Subcutaneous abdominal adipose tissue (tissue), 5 donors: ENCODE measurements around the gene CUEDC2.
"Not testable (repeated sequence)": the region's sequence is repeated elsewhere in the genome, so short reads cannot be mapped to it uniquely, and the experiment has no call there.

Experiments
- H3K27ac ChIP-seq: one replicate; pipeline ENCODE4 v1.7.0; 2013; ENCODE audit warnings: low read depth, mild to moderate bottlenecking, inconsistent platforms, low read length, moderate library complexity
- H3K27me3 ChIP-seq, 5 donors: one replicate each; pipeline ENCODE4 v1.7.0; 2013; ENCODE audit warnings: low read length in 5 of 5, inconsistent platforms in 1 of 5; ENCODE audit not compliant: control insufficient read depth in 5 of 5, insufficient read depth in 4 of 5
- H3K36me3 ChIP-seq, 5 donors: one replicate each; pipeline ENCODE4 v1.7.0; 2013; ENCODE audit warnings: low read length in 5 of 5; ENCODE audit not compliant: control insufficient read depth in 5 of 5, insufficient read depth in 5 of 5
- H3K4me1 ChIP-seq, 5 donors: one replicate each; pipeline ENCODE4 v1.7.0; 2013; ENCODE audit warnings: low read length in 5 of 5, mild to moderate bottlenecking in 3 of 5, moderate library complexity in 1 of 5; ENCODE audit not compliant: control insufficient read depth in 5 of 5, insufficient read depth in 5 of 5
- H3K4me3 ChIP-seq, 5 donors: one replicate each; pipeline ENCODE4 v1.7.0; 2013; ENCODE audit warnings: low read length in 5 of 5, low read depth in 1 of 5
- H3K9ac ChIP-seq, 5 donors: one replicate each; pipeline ENCODE4 v1.7.0; 2013; ENCODE audit warnings: low read length in 5 of 5, mild to moderate bottlenecking in 4 of 5, moderate library complexity in 3 of 5
- H3K9me3 ChIP-seq, 5 donors: one replicate each; pipeline ENCODE4 v1.7.0; 2013; ENCODE audit warnings: low read length in 5 of 5; ENCODE audit not compliant: control insufficient read depth in 5 of 5
- donor health status: healthy.
- donor health status: healthy.
- donor health status: healthy.
- donor health status: healthy.
- donor health status: healthy.

CUEDC2 gene

DNA sequence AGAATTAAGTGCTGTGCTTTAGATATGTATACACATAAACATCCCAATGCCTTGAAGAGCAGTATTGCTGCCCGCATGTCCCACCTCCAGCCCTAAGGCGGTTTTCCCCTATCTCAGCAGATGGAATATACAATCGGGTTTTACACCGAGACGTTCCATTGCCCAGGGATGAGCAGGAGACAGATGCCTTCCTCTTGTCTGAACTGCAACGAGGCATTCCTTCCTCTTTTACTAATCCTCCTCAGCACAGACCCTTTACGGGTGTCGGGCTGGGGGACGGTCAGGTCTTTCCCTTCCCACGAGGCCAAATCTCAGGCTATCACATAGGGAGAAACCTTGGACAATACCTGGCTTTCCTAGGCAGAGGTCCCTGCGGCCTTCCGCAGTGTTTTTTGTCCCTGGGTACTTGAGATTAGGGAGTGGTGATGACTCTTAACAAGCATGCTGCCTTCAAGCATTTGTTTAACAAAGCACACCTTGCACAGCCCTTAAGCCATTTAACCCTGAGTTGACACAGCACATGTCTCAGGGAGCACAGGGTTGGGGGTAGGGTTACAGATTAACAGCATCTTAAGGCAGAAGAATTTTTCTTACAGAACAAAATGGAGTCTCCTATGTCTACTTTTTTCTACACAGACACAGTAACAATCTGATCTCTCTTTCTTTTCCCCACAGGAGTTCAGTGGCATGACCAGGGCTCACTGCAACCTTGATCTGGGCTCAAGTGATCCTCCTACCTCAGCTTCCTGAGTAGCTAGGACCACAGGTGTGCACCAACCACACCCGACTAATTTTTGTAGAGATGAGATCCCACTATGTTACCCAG, 22.5 kb upstream of the CUEDC2 start:
- H3K27ac ChIP-seq, H3K27me3 ChIP-seq: not testable (repeated sequence)

GRCh38 chr10:102453502-102453901, 21.1 kb upstream of the CUEDC2 start:
- Histone ChIP-seq H3K9ac (no peak overlapping the region), H3K36me3 (no peaks in the 10 kb centered on the region), H3K4me1 (peaks cover 7 to 37% (median 23%) of the 10 kb centered on the region in 5 donors), H3K9me3 (no peaks in the 10 kb centered on the region), H3K27me3 (no peaks in the 10 kb centered on the region), H3K27ac (no peak overlapping the region), H3K4me3 (no peak overlapping the region)

More for the DNA sequence above, 22.5 kb upstream of the CUEDC2 start:
- not testable (repeated sequence) for H3K36me3 ChIP-seq, H3K4me3 ChIP-seq, H3K9me3 ChIP-seq, H3K9ac ChIP-seq
- H3K4me1 ChIP-seq: peaks cover 7 to 32% (median 16%) of the 10 kb centered on the region in 5 donors

DNA sequence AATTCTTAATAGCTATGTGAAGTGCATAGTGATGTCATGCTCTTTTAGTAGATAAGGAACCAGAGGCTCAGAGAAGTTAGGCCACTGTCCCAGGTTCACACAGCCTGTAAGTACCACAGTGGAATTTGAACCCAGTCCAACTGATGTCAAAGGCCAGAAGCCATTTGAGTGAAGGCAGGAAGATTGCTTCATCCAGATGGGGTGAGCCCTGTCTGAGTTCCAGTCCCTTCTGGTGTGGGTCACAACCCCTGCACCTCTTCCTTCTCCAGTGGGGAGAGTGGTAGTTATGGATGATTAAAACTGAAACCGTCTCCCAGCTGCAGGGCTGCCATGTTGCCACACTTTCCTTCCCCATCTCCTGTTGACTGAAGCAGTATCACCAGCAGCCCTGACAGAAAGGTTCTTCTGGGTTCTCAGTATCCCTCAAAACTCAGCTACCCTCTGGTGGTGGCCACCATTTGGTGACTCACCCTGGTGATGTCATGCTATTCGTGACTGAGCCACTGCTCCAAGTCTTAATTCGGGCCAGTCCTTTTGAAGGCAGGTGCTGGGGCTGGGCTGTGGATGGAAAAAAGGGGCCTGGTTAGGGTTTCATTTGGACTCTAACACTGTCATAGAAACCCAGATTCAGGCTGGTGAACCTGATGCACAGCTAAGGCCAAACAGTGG, 20.4 kb upstream of the CUEDC2 start:
- no peaks in the 10 kb centered on the region for H3K27me3 ChIP-seq
- peaks cover 7 to 37% (median 23%) of the 10 kb centered on the region in 5 donors for H3K4me1 ChIP-seq
- no peaks in the 10 kb centered on the region for H3K9me3 ChIP-seq
- H3K4me3 ChIP-seq: no peak overlapping the region
- no peak overlapping the region for H3K27ac ChIP-seq
- H3K9ac ChIP-seq: no peak overlapping the region
- H3K36me3 ChIP-seq: no peaks in the 10 kb centered on the region

DNA sequence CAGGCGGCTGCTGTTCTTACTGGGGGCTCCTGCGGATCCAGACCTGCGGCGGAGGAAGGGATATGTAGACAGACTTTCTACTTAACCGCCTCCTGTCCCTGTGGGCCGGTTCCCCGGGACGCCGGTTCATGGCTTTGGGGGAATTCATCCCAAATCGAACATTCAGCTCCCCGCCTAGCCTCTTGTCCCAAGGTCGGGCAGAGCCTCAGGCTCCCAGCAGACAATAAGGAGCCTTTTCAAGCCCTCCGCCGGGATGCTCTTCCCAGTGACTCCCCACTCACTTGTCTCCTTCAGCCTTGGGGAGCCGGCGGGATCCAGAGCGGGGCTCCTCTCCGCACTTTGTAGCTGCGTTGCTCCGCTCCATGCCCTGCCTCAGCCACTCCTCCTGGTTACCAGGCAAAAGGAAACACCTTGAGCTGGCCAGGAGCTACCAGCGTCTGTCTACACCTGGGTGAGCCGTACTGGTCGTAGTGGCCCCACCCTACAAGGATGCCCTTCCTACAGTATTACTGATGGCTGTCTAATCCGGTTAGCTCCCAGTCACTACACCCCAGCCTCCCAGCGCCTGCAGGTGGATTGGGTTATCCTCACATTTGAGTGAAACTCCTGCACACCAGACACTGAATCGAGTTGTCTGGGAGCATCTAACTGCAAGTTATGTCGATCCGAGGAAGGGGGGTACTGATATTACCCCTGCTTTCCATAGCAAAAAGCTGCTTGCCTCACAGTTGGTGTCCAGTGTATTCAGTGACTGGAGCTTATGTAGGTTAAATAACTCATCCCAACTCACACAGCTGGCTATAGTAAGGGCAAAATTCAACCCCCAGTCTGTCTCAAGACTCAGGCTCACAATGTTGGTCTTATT, 19.0 kb upstream of the CUEDC2 start, which contains the start of gene C10orf95:
Gene C10orf95, minus strand, starts transcription at position 439 of the 865 bp plus-strand sequence. CDS start 450 bp downstream, outside the sequence.
- peaks cover 7 to 37% (median 23%) of the 10 kb centered on the region in 5 donors for H3K4me1 ChIP-seq
- peak within 1 kb of the TSS in 4 of 5 donors; percentile 34 to 73 (median 70) for H3K9ac ChIP-seq
- H3K36me3 ChIP-seq: no peaks in the 10 kb centered on the region
- peak within 1 kb of the TSS; percentile 65 to 88 (median 76) for H3K4me3 ChIP-seq
- H3K27me3 ChIP-seq: no peaks in the 10 kb centered on the region
- no peak within 1 kb of the TSS for H3K27ac ChIP-seq
- no peaks in the 10 kb centered on the region for H3K9me3 ChIP-seq

DNA sequence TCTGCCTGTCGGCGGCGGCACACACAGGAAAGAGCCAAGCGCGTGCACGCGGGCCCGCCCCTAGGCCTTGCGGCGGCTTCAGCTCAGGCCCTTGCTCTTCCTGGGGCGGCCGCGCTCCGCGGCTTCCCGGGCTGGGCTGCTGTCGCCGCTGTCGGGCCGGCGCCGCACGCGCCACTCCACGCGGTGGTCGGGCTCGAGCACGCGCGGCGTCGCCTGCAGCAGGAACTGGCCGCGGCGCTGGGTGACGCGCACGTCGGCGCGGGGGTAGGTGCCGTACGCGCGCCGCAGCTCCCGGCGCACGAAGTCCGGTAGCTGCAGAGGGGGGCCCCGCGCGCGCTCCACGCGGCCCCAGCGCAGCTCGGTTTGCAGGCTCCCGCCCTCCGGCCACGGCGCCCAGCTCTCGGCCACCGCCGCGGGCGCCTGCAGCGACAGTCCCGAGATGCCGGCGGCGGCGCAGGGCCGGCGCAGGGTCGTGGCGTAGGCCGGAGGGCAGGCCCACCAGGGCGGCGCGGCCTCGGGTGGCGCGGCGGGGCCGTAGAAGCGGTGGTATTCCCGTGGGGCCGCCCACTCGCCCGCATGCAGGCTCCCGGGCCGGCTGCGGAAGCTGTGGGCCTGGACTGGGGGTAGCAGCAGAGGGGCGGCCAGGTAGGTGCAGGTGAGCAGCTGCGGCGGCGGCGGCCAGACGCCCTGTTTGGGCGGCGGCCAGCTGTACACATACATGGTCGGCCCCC, 18.2 kb upstream of the CUEDC2 start:
- Histone ChIP-seq H3K9me3 (no peaks in the 10 kb centered on the region), H3K9ac (peak overlapping the region; percentile 70 to 83 (median 79)), H3K27ac (peak overlapping the region; percentile 54), H3K27me3 (no peaks in the 10 kb centered on the region), H3K4me1 (peaks cover 7 to 37% (median 23%) of the 10 kb centered on the region in 5 donors), H3K4me3 (peak overlapping the region; percentile 65 to 95 (median 84)), H3K36me3 (no peaks in the 10 kb centered on the region)

DNA sequence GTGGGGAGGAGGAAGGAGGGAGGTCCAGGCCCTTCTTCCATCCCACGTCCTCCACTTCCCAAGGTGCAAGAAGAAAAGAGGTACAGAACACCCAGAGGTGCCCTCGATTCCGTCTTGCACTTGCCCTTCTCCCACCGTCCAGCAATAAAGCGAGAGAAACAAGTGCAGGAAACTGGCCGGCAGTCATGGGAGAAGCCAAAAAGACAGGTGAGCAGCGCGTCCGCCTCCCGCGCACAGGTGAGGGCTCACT, 17.7 kb upstream of the CUEDC2 start:
- H3K27ac ChIP-seq: peak overlapping the region; percentile 54
- peaks cover 7 to 37% (median 23%) of the 10 kb centered on the region in 5 donors for H3K4me1 ChIP-seq
- H3K36me3 ChIP-seq: no peaks in the 10 kb centered on the region
- no peaks in the 10 kb centered on the region for H3K9me3 ChIP-seq
- peak overlapping the region; percentile 65 to 95 (median 84) for H3K4me3 ChIP-seq
- H3K27me3 ChIP-seq: no peaks in the 10 kb centered on the region
- peak overlapping the region; percentile 13 to 83 (median 79) for H3K9ac ChIP-seq

DNA sequence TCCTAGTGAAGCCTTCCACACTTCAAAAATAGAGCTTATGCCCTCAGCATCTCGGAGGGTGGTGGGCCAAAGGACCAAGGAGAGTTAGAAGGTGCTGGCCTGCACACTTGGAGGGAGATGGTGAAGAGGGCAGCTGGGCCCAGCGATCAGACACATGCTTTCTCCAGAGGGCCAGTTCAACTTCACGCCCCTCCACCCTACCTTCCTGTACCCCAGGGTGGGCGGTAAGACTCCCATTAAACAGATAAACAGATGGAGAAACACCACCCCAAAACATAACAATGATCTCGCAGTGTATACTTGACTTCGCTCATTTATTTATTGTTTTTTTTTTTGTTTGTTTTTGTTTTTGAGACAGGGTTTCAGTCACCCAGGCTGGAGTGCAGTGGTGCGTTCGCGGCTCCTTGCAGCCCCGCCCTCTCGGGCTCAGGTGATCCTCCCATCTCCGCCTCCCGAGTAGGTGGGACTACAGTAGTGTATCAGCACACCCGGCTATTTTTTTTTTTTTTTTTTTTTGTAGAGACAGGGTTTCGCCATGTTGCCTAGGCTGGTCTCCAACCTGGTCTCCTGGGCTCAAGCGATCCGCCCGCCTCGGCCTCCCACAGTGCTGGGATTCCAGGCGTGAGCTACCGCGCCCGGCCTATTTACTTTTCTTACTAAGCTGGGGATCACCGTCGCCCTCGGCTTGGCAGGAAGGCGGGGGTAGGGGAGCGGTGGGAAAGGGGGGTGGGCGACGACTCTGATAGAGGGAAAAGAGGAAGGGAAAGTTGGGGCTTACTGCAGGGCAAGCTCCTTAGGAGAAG, 17.1 kb upstream of the CUEDC2 start:
- Histone ChIP-seq H3K4me1 (peaks cover 7 to 37% (median 23%) of the 10 kb centered on the region in 5 donors), H3K36me3 (no peaks in the 10 kb centered on the region), H3K9me3 (no peaks in the 10 kb centered on the region), H3K27ac (peak overlapping the region; percentile 54), H3K27me3 (no peaks in the 10 kb centered on the region), H3K4me3 (peak overlapping the region; percentile 65 to 95 (median 84)), H3K9ac (peak overlapping the region; percentile 13 to 83 (median 79))

- no peaks in the 10 kb centered on the region for H3K36me3 ChIP-seq
- H3K27ac ChIP-seq: no peak overlapping the region
- H3K9me3 ChIP-seq: no peaks in the 10 kb centered on the region
- no peak overlapping the region for H3K4me3 ChIP-seq
- peaks cover 0 to 6% (median 5%) of the 10 kb centered on the region in 5 donors for H3K4me1 ChIP-seq
- H3K9ac ChIP-seq: no peak overlapping the region
- no peaks in the 10 kb centered on the region for H3K27me3 ChIP-seq
Measured at GRCh38 chr10:102444851-102445250, 12.5 kb upstream of the CUEDC2 start.

DNA sequence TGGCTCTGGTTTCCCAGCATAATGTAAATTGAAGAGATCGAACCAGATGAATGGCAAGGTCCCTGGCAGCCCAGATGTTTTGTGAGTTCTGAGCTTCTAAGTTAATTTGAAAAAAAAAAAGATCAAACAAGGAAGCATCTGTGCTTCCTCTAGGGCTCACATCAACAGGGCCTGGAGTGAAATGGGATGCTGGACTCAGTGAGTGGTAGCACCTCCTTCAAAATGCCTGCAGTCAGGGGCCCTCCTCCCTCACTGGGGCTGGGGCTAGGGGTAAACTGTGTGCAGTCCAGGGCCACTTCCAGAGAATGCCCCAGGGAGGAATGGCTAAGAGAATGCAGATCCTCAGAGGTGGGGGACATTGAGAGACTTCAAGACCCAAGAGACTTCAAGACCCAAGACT, 6.0 kb upstream of the CUEDC2 start:
- Histone ChIP-seq H3K27me3 (peaks cover 0 to 22% (median 12%) of the 10 kb centered on the region in 5 donors), H3K36me3 (no peaks in the 10 kb centered on the region), H3K9me3 (no peaks in the 10 kb centered on the region), H3K4me3 (no peak overlapping the region), H3K4me1 (peaks cover 0 to 21% (median 3%) of the 10 kb centered on the region in 5 donors), H3K9ac (no peak overlapping the region), H3K27ac (no peak overlapping the region)
